Memory B cell (primary cell): ENCODE results near the gene ATP8B3.

ENCODE experiments used
- ATAC-seq: fragments of 150-1000 bp; cut with Tn5 transposase; 2 replicates; pipeline ENCODE4 v1.10.0; 2021; ENCODE audit warnings: low read depth, mild to moderate bottlenecking, moderate library complexity
- DNase-seq, 2 donors: peaks; one replicate each; pipeline ENCODE4 v3.0.0; 2022; ENCODE audit warnings: low spot score in 2 of 2
- H3K27ac Mint-ChIP-seq: one replicate; pipeline ENCODE4 v1.8.0; 2022; ENCODE audit warnings: mild to moderate bottlenecking, moderate library complexity, mixed read lengths
- H3K27me3 Mint-ChIP-seq: one replicate; pipeline ENCODE4 v1.8.0; 2022; ENCODE audit warnings: mixed read lengths
- H3K36me3 Mint-ChIP-seq: one replicate; pipeline ENCODE4 v1.8.0; 2022; ENCODE audit warnings: mild to moderate bottlenecking, mixed read lengths
- H3K4me1 Mint-ChIP-seq: one replicate; pipeline ENCODE4 v1.8.0; 2022; ENCODE audit warnings: mixed read lengths
- H3K4me3 Mint-ChIP-seq: one replicate; pipeline ENCODE4 v1.8.0; 2022; ENCODE audit warnings: mild to moderate bottlenecking, moderate library complexity, mixed read lengths
- H3K9me3 Mint-ChIP-seq: one replicate; pipeline ENCODE4 v1.8.0; 2022; ENCODE audit warnings: mixed read lengths

ATP8B3 gene

DNA sequence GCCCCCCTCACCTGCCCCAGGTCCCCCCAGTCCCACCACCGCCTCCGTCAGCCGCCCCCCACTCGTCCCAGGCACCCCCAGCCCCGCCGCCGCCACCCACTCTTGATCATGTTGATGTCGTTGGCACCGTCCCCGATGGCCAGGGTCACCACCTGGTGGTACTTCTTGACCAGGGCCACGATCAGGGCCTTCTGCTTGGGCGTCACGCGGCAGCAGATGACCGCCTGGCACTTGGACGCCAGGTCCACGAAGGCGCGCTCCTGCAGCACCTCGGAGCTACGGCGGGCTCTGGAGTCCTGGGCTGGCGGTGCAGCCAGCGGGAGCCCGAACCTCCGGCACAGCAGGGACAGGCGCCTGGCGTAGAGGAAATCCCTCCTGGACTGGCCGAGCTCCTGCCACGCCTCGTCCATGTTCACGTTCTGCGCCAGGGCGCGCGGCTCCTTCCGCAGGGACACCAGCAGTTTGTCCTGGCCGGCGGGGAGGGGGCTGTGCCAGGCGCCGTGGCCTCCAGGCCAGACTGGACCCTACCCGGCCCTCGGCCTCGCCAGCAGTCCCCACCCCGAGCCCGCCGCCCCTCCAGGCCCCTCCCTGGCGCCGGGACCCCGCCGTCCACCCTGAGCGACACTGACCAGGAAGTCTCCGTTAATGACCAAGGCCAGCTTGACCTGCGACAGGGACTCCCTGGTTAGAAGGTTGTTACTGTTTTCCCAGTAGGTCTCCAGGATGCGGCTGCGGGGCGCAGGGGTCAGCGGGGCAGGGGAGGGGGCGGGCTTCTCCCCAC lies 22.6 kb downstream of the ATP8B3 start:
- H3K4me1 Mint-ChIP-seq = no peaks in the 10 kb centered on the region
- no peaks in the 10 kb centered on the region for H3K9me3 Mint-ChIP-seq
- ATAC-seq (no peak), DNase-seq (no peak)
- H3K27me3 Mint-ChIP-seq = peaks cover 13% of the 10 kb centered on the region
- no peak overlapping the region for H3K27ac Mint-ChIP-seq
- no peaks in the 10 kb centered on the region for H3K36me3 Mint-ChIP-seq
- H3K4me3 Mint-ChIP-seq = no peak overlapping the region

DNA sequence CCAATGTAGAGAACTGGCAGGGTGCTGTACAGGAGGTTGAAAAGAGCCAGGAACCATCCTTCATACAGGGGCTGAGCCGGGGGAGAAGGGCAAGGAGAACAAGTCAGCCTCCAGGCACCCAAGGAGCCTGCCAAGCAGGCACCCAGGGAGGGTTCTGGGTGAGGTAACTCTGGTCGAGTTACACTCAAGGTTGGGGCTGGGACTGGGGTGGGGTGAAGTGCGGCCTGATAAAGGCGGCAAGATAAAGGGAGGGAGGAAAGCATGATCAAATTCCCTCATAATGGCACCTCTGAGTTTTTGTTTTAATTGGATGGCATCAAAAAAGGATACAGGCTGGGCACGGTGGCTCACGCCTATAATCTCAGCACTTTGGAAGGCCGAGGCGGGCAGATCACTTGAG lies 25.0 kb downstream of the ATP8B3 start:
- H3K4me1 Mint-ChIP-seq = peaks cover 4% of the 10 kb centered on the region
- H3K27me3 Mint-ChIP-seq = peaks cover 15% of the 10 kb centered on the region
- ATAC-seq (no peak), DNase-seq (no peak)
- H3K4me3 Mint-ChIP-seq = no peak overlapping the region
- no peaks in the 10 kb centered on the region for H3K9me3 Mint-ChIP-seq
- H3K36me3 Mint-ChIP-seq = no peaks in the 10 kb centered on the region
- H3K27ac Mint-ChIP-seq = no peak overlapping the region

DNA sequence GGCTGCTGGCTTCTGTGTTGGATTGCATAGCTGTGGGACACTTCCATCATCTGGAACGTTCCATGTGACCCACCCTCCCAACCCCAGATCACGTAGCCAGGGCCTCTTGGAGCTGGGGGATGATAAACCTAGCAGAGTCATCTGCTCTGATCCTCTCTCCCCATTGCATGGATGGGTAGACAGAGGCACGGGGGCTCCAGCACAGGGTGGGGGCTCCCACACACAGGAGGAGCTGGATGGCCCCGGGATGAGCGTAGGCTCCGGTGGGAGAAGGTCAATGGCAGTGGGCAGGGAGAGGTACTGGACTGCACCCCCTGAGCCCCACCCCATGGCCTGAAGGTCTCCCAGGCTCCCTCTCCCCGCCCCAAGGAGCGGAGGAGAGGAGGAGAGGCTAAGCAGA lies 25.4 kb downstream of the ATP8B3 start:
- Mint-ChIP-seq H3K27ac (no peak overlapping the region), H3K27me3 (peaks cover 15% of the 10 kb centered on the region), H3K4me1 (peaks cover 4% of the 10 kb centered on the region), H3K4me3 (no peak overlapping the region), H3K36me3 (no peaks in the 10 kb centered on the region), H3K9me3 (no peaks in the 10 kb centered on the region)
- no peak for ATAC-seq
- DNase-seq = no peak

DNA sequence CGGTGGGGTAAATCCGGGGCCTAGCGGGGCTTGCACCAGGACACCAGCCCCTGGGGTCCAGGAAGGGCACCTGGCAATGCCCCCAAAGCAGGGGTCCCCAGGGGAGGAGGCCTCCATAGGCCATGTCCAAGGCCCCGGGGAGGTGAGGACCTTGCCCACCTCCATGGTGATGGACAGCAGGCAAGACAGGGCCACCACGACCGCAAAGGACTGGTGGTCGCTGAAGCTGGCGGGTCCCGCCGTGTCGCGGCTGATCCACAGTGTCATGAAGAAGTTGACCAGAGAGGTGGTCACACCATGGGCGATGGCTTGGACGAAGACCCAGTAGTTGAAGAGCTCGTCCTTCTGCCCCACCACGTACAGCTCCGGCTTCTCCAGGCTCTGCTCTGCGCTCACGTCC lies 26.8 kb downstream of the ATP8B3 start:
- Mint-ChIP-seq H3K36me3 (no peaks in the 10 kb centered on the region), H3K27ac (no peak overlapping the region), H3K9me3 (no peaks in the 10 kb centered on the region), H3K4me1 (peaks cover 4% of the 10 kb centered on the region), H3K27me3 (peaks cover 16% of the 10 kb centered on the region), H3K4me3 (no peak overlapping the region)
- ATAC-seq = no peak
- no peak for DNase-seq

DNA sequence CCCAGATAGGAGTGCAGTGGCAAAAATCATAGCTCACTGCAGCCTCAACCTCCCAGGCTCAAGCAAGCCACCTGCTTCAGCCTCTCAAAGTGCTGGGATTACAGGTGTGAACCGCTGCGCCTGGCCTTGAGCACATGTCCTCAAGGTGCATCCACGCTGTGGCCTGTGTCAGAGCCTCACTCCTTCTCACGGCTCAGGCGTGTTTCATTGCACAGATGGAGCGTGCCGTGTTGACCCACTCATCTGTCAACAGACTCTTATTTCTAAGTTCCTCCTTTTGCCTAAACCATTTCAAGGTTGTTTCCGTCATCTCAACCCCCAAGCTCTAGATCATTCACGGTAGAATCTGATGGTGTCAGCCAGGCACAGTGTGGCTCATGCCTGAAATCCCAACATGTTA lies 28.2 kb downstream of the ATP8B3 start:
- peaks cover 21% of the 10 kb centered on the region for H3K27me3 Mint-ChIP-seq
- peak; percentile 70 for ATAC-seq
- H3K9me3 Mint-ChIP-seq = no peaks in the 10 kb centered on the region
- peaks cover 4% of the 10 kb centered on the region for H3K4me1 Mint-ChIP-seq
- no peak for DNase-seq
- no peaks in the 10 kb centered on the region for H3K36me3 Mint-ChIP-seq
- no peak overlapping the region for H3K4me3 Mint-ChIP-seq
- H3K27ac Mint-ChIP-seq = no peak overlapping the region

DNA sequence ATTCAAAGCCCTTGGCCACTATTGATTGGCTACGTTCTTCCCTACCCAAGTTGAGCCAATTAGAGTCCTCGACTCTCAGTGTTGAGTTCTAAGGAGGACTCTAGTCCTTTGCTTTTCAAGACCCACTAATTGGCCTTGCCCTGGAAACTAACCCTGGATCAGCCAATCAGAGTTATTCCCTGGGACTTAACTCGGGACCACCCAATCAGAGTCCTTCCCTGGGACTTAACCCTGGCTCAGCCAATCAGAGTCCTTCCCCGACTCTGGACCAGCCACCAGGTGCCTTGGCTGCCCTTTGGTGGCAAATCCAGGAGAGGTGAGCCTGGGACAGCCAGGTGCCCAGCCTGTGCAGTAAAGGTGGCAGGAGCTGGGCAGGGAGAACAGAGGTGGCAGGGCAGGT lies 28.7 kb downstream of the ATP8B3 start:
- ATAC-seq (no peak), DNase-seq (no peak)
- Mint-ChIP-seq H3K4me1 (peaks cover 4% of the 10 kb centered on the region), H3K36me3 (no peaks in the 10 kb centered on the region), H3K27ac (no peak overlapping the region), H3K4me3 (no peak overlapping the region), H3K9me3 (no peaks in the 10 kb centered on the region), H3K27me3 (peaks cover 22% of the 10 kb centered on the region)

DNA sequence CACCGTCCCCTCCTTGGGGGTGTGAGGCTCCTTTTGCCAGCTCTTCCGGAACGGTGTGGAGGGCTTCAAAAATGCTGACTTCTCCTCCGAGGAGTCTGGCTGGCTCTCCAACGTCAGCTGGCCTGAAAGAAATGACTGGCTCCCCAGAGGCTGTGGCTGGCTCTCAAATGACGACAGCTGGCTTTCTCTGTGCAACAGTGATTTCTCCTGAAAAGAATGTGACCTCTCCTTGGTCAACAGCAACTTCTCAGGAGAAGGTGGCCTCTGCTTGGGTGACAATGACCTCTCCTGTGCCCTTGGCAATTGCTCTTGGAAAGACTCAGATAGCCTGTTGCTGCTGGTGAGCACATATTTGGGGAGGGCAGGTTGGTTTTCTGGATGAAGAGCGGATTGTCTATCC lies 29.6 kb downstream of the ATP8B3 start:
- no peaks in the 10 kb centered on the region for H3K9me3 Mint-ChIP-seq
- peaks cover 4% of the 10 kb centered on the region for H3K4me1 Mint-ChIP-seq
- no peak overlapping the region for H3K27ac Mint-ChIP-seq
- peaks cover 20% of the 10 kb centered on the region for H3K27me3 Mint-ChIP-seq
- no peak for ATAC-seq
- no peak for DNase-seq
- H3K4me3 Mint-ChIP-seq = no peak overlapping the region
- no peaks in the 10 kb centered on the region for H3K36me3 Mint-ChIP-seq

DNA sequence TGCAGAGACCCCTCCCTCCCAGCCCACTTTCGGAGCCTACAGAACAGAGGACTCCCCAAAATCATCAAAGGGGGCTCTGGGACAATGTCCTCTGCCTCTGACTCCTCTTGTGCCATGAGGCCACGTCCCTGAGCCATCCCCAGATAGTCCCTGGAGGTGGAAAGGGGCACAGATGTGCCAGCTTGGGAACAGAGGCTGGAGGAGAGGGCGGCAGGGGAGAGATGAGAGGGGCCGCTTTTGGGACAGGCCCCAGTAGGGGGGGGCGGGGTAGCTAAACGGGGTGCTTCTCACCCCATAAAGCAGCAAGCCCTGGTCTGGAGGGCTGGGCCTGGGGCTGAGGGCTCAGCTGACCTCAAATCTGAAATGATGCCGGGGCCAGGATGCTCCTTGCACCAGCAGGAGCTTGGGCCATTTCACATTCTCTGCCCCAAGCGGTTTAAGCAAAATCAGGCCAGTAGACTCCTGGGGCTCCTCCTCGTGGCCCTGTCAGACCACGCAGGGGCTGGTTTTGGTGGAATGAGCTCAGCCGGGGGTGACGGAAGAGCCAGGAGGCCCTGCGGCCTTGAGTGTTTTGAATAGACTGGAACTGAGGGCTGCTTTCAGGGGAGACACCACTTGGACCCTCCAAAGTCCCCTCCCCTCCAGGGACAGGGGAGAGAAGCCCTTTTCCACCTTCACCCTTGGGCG lies 31.7 kb downstream of the ATP8B3 start:
- Mint-ChIP-seq H3K36me3 (no peaks in the 10 kb centered on the region), H3K9me3 (no peaks in the 10 kb centered on the region), H3K4me1 (peaks cover 5% of the 10 kb centered on the region), H3K27me3 (peaks cover 23% of the 10 kb centered on the region), H3K27ac (no peak overlapping the region), H3K4me3 (no peak overlapping the region)
- ATAC-seq (peak; percentile 51), DNase-seq (no peak)

DNA sequence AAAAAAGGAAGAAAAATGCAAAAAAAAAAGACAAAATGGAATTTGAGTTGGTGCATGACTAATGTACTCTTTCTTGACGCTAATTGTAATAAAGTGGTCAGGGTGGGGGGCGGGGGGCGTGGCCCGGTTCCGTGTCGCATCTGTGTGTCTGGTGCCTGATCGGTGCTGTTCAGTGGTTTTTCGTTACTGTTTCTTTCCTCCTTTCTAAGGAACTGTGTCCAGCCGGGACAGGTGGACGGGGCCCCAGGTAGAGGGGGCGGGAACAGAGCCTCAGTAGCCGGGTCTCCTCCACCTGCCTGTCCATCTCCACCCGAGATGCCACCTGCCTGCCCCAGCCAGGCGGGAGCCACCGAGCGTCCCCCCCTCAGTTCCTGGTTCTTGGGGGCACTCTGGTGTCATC lies 32.5 kb downstream of the ATP8B3 start:
- peaks cover 25% of the 10 kb centered on the region for H3K27me3 Mint-ChIP-seq

DNA sequence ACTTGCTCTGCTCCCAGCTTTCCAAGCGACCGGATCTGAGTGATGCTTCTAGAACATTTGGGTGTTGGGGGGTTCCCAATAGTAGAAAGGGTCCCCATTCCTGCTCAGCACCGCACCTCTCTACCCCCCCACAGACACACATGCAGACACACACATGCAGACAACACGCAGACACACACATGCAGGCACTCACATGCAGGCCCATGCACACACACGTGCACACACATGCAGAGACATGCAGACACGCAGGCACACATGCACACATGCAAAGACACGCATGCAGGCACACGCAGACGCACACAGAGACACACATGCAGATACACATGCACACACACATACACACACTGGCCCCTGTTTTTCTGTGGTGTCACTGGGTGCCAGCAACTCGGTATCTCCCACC lies 34.9 kb downstream of the ATP8B3 start:
- no peak overlapping the region for H3K27ac Mint-ChIP-seq
- DNase-seq = no peak
- peaks cover 2% of the 10 kb centered on the region for H3K36me3 Mint-ChIP-seq
- H3K27me3 Mint-ChIP-seq = peaks cover 32% of the 10 kb centered on the region
- H3K4me3 Mint-ChIP-seq = no peak overlapping the region
- no peak for ATAC-seq
- H3K9me3 Mint-ChIP-seq = peaks cover 2% of the 10 kb centered on the region
- H3K4me1 Mint-ChIP-seq = peaks cover 2% of the 10 kb centered on the region

More for the DNA sequence above, 32.5 kb downstream of the ATP8B3 start:
- Mint-ChIP-seq H3K9me3 (no peaks in the 10 kb centered on the region), H3K36me3 (peaks cover 2% of the 10 kb centered on the region), H3K4me1 (peaks cover 5% of the 10 kb centered on the region), H3K4me3 (no peak overlapping the region), H3K27ac (no peak overlapping the region)
- DNase-seq (no peak), ATAC-seq (no peak)

DNA sequence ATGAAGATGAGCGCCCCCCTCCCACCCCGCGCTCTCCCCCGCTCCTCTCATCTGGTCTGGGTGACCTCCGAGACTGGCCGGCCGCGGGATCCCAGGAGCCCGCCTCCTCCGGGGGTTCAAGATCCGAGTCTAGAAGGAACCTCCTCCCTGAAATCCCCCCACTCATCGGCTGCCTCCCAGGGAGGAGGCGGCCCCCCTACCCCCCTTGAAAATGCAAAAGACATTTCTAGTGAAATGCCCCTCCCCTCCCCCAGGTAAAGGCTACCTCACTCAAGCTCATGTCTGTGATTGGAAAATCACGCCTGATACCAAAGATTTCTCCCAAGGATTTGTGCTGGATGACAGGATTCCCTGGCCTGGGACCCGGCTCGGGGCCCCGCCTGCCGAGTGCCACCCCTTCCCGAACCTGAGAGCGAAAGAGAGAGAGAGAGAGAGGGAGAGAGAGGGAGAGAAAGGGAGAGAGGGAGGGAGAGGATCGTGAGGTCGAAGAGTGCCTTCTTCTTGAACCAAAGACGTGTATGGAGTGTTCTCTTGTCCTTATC lies 35.4 kb downstream of the ATP8B3 start:
- DNase-seq (no peak), ATAC-seq (no peak)
- Mint-ChIP-seq H3K4me1 (peaks cover 2% of the 10 kb centered on the region), H3K27me3 (peaks cover 32% of the 10 kb centered on the region), H3K9me3 (peaks cover 2% of the 10 kb centered on the region), H3K36me3 (peaks cover 2% of the 10 kb centered on the region), H3K4me3 (no peak overlapping the region), H3K27ac (no peak overlapping the region)

DNA sequence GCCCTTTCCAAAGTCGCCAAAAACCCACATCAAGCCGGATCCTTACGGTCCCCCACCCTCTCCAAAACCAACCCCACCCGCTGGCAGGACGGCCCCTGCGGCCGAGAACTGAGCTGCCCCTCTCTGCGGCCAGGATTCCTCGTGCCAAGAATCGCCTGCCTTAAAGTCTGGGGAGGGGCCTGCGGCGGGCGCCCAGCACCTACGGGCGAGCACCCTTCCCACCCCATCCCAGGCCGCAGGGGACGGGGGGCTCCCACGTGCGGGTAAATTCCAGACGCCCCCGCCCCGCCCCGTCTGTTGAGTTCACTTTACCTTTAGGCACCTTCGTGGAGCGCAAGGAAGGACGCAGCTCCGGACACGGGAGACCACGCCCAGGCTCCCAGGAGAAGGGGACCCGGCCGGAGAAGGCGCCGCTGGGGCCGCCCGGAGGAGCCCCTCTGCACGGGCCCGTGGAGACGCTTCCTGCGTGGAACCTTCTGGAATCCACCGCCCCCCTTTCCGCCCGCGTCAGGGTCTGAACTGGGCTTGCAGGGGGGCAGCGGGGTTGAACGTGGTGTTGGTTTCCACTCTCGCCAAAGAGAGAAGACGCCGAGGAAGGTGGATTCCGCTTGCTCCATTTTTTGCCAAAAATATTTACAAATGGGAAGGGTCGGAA lies 36.0 kb downstream of the ATP8B3 start:
- peaks cover 33% of the 10 kb centered on the region for H3K27me3 Mint-ChIP-seq
- DNase-seq (no peak), ATAC-seq (no peak)
- H3K27ac Mint-ChIP-seq = no peak overlapping the region
- H3K36me3 Mint-ChIP-seq = peaks cover 4% of the 10 kb centered on the region
- H3K9me3 Mint-ChIP-seq = peaks cover 3% of the 10 kb centered on the region
- H3K4me1 Mint-ChIP-seq = peaks cover 2% of the 10 kb centered on the region
- H3K4me3 Mint-ChIP-seq = no peak overlapping the region

DNA sequence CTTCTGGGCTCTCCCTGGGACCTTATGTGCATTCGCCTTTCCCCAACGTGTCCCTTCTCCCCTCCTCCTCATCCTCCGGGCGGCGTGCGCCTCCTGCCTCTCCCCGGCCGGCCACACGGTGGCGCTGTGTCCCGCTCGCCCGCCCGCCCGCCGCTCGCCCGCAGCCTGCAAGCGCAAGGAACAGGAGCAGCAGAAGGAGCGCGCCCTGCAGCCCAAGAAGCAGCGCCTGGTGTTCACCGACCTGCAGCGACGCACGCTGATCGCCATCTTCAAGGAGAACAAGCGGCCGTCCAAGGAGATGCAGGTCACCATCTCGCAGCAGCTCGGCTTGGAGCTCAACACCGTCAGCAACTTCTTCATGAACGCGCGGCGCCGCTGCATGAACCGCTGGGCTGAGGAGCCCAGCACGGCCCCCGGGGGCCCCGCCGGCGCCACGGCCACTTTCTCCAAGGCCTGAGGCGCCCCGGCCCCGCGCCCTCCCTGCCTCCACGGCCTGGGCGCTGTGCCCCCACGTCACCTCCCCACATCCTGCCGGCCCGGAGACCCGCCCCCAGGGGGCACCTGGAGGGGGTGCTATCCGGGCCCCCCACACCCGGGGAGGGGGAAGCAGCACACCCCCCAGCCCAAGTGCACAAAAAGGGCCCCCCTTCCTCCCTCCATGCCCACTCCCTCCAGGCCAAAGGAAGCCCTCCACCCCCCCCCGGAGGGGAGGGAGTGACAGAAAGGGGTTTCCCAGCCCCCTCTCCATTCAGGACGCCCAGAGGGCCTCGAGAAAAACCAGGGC lies 36.9 kb downstream of the ATP8B3 start:
- no peak overlapping the region for H3K4me3 Mint-ChIP-seq
- H3K9me3 Mint-ChIP-seq = peaks cover 9% of the 10 kb centered on the region
- H3K4me1 Mint-ChIP-seq = peaks cover 2% of the 10 kb centered on the region
- H3K27ac Mint-ChIP-seq = no peak overlapping the region
- H3K36me3 Mint-ChIP-seq = peaks cover 9% of the 10 kb centered on the region
- H3K27me3 Mint-ChIP-seq = peaks cover 33% of the 10 kb centered on the region
- DNase-seq (no peak), ATAC-seq (no peak)

DNA sequence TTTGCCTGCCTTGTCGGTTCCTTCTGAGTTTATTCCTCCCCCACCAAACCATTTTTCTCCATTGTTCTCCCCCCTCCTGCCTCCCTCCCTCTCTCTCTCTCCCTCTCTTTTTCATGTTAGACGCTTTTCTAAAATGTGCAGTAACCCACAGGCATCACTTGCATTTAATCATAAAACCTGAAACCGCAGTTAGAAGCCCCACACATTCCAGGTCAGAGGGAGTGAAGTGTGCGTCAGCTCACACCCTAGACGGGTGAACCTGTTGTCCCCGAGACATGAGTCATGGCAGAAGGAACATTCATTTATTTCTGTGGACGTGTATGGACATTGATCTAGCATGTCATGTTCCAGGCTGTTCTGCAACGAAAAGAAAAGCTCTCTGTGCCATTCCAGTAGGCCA lies 38.9 kb downstream of the ATP8B3 start:
- ATAC-seq = no peak

More for the DNA sequence above, 38.9 kb downstream of the ATP8B3 start:
- Mint-ChIP-seq H3K27me3 (peaks cover 37% of the 10 kb centered on the region), H3K9me3 (peaks cover 9% of the 10 kb centered on the region), H3K4me3 (no peak overlapping the region), H3K4me1 (peaks cover 2% of the 10 kb centered on the region), H3K27ac (no peak overlapping the region), H3K36me3 (peaks cover 10% of the 10 kb centered on the region)
- DNase-seq = no peak
